HG02938 (cell line): ENCODE measurements around the gene KIF26A.
"Not testable (repeated sequence)": the region's sequence is repeated elsewhere in the genome, so short reads cannot be mapped to it uniquely, and the experiment has no call there.

Source experiments
- ATAC-seq: cut with Tn5 transposase; IDR thresholded peaks from one replicate; pipeline ENCODE4 v1.9.1; 2021; ENCODE audit warnings: mild to moderate bottlenecking, moderate library complexity; ENCODE audit not compliant: unreplicated experiment

Gene KIF26A

GRCh38 chr14:104219731-104220214 is 81.4 kb downstream of the KIF26A start:
- no peak for ATAC-seq

- no peak for ATAC-seq
Observed at GRCh38 chr14:104220215-104221070, 82.1 kb downstream of the KIF26A start.

GRCh38 chr14:104221071-104221625 is 82.8 kb downstream of the KIF26A start:
- no peak for ATAC-seq

- ATAC-seq = no peak
Observed at GRCh38 chr14:104221636-104222369, 83.4 kb downstream of the KIF26A start.

- ATAC-seq = no peak
Observed at GRCh38 chr14:104222396-104223036, 84.1 kb downstream of the KIF26A start.

- no peak for ATAC-seq
Observed at GRCh38 chr14:104223101-104224041, 85.0 kb downstream of the KIF26A start.

DNA sequence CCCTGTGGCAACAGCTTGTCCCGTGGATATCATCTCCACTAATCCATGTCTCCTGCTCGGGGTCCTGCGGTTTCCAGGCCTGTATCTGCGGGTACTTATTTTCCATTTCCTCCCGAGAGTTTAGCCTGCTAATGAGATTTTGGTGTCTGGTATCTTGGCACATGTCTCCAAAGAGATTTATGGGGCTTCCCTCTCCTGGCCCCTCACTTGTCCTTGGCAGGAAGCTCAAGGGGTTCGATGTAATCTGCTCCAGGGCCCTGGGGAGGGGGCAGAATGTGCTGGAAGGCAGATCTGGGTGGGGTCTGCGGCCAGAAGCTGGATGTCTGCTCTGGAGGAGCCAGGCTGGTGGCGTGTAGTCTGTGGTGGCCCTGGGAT is 85.7 kb downstream of the KIF26A start:
- no peak for ATAC-seq

GRCh38 chr14:104224506-104225277 is 86.3 kb downstream of the KIF26A start:
- no peak for ATAC-seq

DNA sequence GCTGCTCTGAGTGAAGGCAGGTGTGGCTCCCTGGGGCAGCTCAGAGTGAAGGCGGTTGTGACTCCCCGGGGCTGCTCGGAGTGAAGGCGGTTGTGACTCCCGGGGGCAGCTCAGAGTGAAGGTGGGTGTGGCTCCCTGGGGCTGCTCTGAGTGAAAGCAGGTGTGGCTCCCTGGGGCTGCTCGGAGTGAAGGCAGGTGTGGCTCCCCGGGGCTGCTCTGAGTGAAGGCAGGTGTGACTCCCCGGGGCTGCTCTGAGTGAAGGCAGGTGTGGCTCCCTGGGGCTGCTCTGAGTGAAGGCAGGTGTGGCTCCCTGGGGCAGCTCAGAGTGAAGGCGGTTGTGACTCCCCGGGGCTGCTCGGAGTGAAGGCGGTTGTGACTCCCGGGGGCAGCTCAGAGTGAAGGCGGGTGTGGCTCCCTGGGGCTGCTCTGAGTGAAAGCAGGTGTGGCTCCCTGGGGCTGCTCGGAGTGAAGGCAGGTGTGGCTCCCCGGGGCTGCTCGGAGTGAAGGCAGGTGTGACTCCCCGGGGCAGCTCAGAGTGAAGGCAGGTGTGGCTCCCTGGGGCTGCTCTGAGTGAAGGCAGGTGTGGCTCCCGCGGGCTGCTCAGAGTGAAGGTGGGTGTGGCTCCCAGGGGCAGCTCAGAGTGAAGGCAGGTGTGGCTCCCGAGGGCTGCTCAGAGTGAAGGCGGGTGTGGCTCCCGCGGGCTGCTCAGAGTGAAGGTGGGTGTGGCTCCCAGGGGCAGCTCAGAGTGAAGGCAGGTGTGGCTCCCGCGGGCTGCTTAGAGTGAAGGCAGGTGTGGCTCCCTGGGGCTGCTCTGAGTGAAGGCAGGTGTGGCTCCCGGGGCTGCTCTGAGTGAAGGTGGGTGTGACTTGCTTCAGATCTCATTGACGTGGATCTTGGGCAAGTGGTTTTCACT is 87.1 kb downstream of the KIF26A start:
- ATAC-seq = not testable (repeated sequence)

DNA sequence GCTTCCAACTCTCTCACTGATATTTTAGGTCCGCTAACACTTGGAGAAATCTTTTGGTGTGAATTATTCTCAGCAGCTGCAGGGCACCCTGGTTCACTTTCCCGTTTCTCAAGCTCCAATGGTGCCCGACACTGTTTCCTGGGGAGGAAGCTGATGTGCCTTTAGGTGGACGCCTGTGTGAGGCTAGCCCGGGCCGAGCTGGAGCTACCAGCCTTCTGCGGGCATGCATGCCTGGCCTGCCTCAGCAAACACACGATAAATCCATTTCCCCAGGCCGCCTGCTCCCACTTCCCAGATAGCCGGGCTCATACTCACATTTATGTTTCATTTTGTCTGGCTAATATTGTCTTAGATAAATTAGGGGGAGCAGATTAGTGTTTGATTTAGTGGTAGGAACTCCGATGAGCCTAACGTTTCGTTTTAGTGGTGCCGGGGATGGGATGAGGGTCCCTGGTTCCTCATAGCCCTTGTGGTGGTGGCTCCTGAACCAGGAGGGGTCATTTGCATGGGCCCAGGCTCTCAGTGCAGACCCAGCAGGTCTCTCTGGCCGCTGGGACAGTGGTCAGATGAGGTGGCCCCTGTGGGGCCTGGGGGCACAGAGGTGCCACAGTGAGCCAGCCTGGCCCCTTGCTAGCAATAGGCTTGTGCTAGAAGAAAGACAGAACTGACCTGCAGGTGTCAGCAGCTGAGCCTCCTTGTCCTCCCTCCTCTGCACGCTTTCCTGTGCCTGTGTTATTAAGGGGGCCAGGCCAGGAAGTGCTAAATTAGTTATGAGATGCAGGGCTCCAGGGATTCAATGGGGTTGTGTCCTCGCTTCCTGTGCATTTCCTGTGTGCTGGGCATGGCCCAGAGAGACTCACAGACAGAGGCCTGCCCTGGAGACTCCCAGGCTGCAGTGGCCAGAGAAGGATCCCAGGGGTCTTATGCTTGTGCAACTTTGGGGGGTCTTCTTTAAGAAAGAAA is 88.3 kb downstream of the KIF26A start:
- ATAC-seq = no peak

- no peak for ATAC-seq
Observed at GRCh38 chr14:104227806-104228205, 89.4 kb downstream of the KIF26A start.

GRCh38 chr14:104228221-104228620 is 89.8 kb downstream of the KIF26A start:
- no peak for ATAC-seq

DNA sequence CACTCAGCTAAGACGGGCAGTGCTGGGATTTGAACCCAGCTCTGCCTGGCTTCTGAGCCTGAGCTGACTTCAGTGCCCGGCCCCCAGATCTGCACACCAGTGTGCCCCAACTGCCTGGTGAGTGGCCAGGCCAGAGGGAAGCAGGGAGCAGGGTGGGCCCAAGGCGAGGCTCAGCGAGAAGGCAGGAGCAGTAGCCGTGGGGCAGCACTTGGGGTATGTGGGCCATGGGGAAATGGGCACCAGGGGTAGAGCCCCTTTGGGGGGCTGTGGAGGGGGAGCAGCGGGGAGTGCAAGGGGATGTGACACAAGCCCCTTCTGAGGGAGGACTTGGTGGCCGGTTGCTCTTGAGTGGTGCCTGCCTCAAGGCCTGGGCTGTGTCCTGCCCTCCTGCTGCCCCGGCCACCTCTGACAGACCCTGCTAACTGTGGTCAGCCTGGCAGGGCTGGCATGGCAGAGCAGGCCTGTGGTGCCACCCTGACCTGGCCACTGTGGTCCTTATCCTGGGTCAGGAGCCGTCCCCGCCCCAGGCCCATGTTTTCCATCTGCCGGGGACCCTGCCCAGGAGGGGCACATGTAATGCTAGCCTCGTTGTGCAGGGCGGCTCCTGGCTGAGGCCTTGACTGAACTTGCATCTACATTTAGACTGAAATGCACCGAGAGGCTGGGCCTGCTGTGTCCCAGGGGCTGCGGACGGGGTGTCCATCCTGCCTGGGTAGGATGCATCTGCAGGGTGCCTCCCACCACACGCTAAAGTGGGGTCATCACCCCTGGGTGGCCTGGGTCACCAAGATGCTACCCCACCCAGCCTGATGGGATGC is 90.5 kb downstream of the KIF26A start:
- ATAC-seq = no peak

GRCh38 chr14:104229534-104230055 is 91.2 kb downstream of the KIF26A start:
- no peak for ATAC-seq

DNA sequence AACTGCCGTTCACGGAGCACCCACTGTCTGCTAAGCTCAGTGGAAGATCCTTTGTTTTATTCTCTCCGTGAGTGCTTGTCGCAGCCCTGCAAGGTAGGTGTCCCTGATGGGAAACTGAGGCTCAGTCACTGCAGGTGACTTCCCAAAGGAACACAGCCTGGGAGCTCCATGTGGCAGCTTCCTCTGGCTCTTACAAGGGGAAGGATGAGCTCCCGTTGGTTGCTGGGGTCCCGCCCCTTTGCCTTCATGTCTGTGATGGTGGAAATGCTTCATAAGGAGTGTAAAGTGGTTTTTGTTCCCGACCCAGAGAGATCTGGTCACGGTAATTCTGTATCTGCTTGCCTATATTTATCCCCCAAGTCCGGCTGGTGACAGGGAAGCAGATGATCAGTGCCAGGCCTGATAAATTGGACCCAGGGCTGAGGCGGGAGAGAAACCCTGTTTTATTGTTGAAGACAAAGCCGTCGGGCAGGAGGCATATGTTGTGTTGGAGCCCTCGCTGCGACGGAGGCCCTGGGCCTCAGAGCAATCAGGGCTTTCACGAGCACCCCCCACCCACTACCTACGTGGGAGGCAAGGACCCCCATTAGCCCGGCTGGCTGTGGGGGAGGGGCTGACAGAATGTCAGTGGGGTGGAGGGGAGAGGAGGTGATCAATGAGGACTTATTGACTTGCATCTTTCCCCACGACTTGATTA is 91.9 kb downstream of the KIF26A start:
- ATAC-seq = no peak
